ENCODE data around the gene DHCR24. TPM values are rescaled to one million over a fixed set of nuclear protein-coding genes. Genes with fewer than 3 reads are reported as not detected.

Gene DHCR24
- total RNA-seq, 1 experiment from 2014 or later: 45.6 TPM

- Histone ChIP-seq H3K27ac (no peak overlapping the region), H3K36me3 (no peaks in the 10 kb centered on the region), H3K27me3 (no peaks in the 10 kb centered on the region), H3K9me3 (replicated peaks) (no peaks in the 10 kb centered on the region), H3K4me3 (no peak overlapping the region), H3K4me1 (no peaks in the 10 kb centered on the region)
- DNase-seq: no peak
Measured at GRCh38 chr1:54848134-54848948, 38.7 kb downstream of the DHCR24 start.

GRCh38 chr1:54846716-54847284 lies 40.2 kb downstream of the DHCR24 start:
- no peaks in the 10 kb centered on the region for H3K9me3 ChIP-seq (replicated peaks)
- no peak for DNase-seq
- H3K27me3 ChIP-seq: no peaks in the 10 kb centered on the region
- H3K4me1 ChIP-seq: no peaks in the 10 kb centered on the region
- no peak overlapping the region for H3K27ac ChIP-seq
- no peaks in the 10 kb centered on the region for H3K36me3 ChIP-seq
- no peak overlapping the region for H3K4me3 ChIP-seq

GRCh38 chr1:54846301-54846700 lies 40.7 kb downstream of the DHCR24 start:
- Histone ChIP-seq H3K27ac (no peak overlapping the region), H3K27me3 (no peaks in the 10 kb centered on the region), H3K4me1 (no peaks in the 10 kb centered on the region), H3K9me3 (replicated peaks) (no peaks in the 10 kb centered on the region), H3K36me3 (no peaks in the 10 kb centered on the region), H3K4me3 (no peak overlapping the region)
- no peak for DNase-seq

GRCh38 chr1:54845772-54846171 lies 41.2 kb downstream of the DHCR24 start:
- no peak overlapping the region for H3K4me3 ChIP-seq
- no peak overlapping the region for H3K27ac ChIP-seq
- no peak for DNase-seq
- no peaks in the 10 kb centered on the region for H3K9me3 ChIP-seq (replicated peaks)
- no peaks in the 10 kb centered on the region for H3K36me3 ChIP-seq
- H3K4me1 ChIP-seq: no peaks in the 10 kb centered on the region
- H3K27me3 ChIP-seq: no peaks in the 10 kb centered on the region; the same call in 1 of the 2 replicates

GRCh38 chr1:54844564-54844963 lies 42.4 kb downstream of the DHCR24 start:
- Histone ChIP-seq H3K36me3 (no peaks in the 10 kb centered on the region), H3K4me3 (no peak overlapping the region), H3K4me1 (no peaks in the 10 kb centered on the region), H3K27ac (no peak overlapping the region), H3K27me3 (no peaks in the 10 kb centered on the region; the same call in 1 of the 2 replicates), H3K9me3 (replicated peaks) (no peaks in the 10 kb centered on the region)
- no peak for DNase-seq

GRCh38 chr1:54843449-54843848 lies 43.5 kb downstream of the DHCR24 start:
- Histone ChIP-seq H3K4me3 (no peak overlapping the region), H3K27me3 (no peaks in the 10 kb centered on the region; the same call in 1 of the 2 replicates), H3K36me3 (no peaks in the 10 kb centered on the region), H3K9me3 (replicated peaks) (no peaks in the 10 kb centered on the region), H3K27ac (no peak overlapping the region), H3K4me1 (no peaks in the 10 kb centered on the region)
- DNase-seq: no peak

GRCh38 chr1:54842963-54843362 lies 44.0 kb downstream of the DHCR24 start:
- Histone ChIP-seq H3K27me3 (no peaks in the 10 kb centered on the region; the same call in 1 of the 2 replicates), H3K4me3 (no peak overlapping the region), H3K36me3 (no peaks in the 10 kb centered on the region), H3K9me3 (replicated peaks) (no peaks in the 10 kb centered on the region), H3K4me1 (no peaks in the 10 kb centered on the region), H3K27ac (no peak overlapping the region)
- no peak for DNase-seq

- no peak for DNase-seq
- Histone ChIP-seq H3K4me1 (no peaks in the 10 kb centered on the region), H3K27ac (no peak overlapping the region), H3K9me3 (replicated peaks) (no peaks in the 10 kb centered on the region), H3K36me3 (no peaks in the 10 kb centered on the region), H3K4me3 (no peak overlapping the region), H3K27me3 (peaks cover under 1% of the 10 kb centered on the region; the same call in 1 of the 2 replicates)
Measured at GRCh38 chr1:54842206-54842915, 44.6 kb downstream of the DHCR24 start.

- H3K9me3 ChIP-seq (replicated peaks): no peaks in the 10 kb centered on the region
- H3K27ac ChIP-seq: no peak overlapping the region
- peaks cover 12% of the 10 kb centered on the region for H3K27me3 ChIP-seq
- no peak overlapping the region for H3K4me3 ChIP-seq
- no peaks in the 10 kb centered on the region for H3K4me1 ChIP-seq
- H3K36me3 ChIP-seq: no peaks in the 10 kb centered on the region
- DNase-seq: no peak
Measured at GRCh38 chr1:54839824-54840223, 47.2 kb downstream of the DHCR24 start.

GRCh38 chr1:54838565-54839180 lies 48.3 kb downstream of the DHCR24 start:
- H3K4me3 ChIP-seq: no peak overlapping the region
- DNase-seq: no peak
- H3K27ac ChIP-seq: no peak overlapping the region
- no peaks in the 10 kb centered on the region for H3K4me1 ChIP-seq
- H3K36me3 ChIP-seq: no peaks in the 10 kb centered on the region
- no peaks in the 10 kb centered on the region for H3K9me3 ChIP-seq (replicated peaks)
- peaks cover 17% of the 10 kb centered on the region for H3K27me3 ChIP-seq

- no peak overlapping the region for H3K27ac ChIP-seq
- H3K27me3 ChIP-seq: peaks cover 17% of the 10 kb centered on the region
- H3K4me1 ChIP-seq: no peaks in the 10 kb centered on the region
- no peak for DNase-seq
- no peaks in the 10 kb centered on the region for H3K36me3 ChIP-seq
- H3K4me3 ChIP-seq: no peak overlapping the region
- no peaks in the 10 kb centered on the region for H3K9me3 ChIP-seq (replicated peaks)
Measured at GRCh38 chr1:54837002-54837853, 49.8 kb downstream of the DHCR24 start.

- Histone ChIP-seq H3K9me3 (replicated peaks) (peaks cover 3% of the 10 kb centered on the region; the same call in 1 of the 2 replicates), H3K4me3 (no peak overlapping the region), H3K27ac (no peak overlapping the region), H3K36me3 (no peaks in the 10 kb centered on the region), H3K27me3 (peaks cover 17% of the 10 kb centered on the region), H3K4me1 (no peaks in the 10 kb centered on the region)
- DNase-seq: no peak
Measured at GRCh38 chr1:54836594-54836993, 50.4 kb downstream of the DHCR24 start.

GRCh38 chr1:54835970-54836369 lies 51.0 kb downstream of the DHCR24 start:
- H3K4me3 ChIP-seq: no peak overlapping the region
- no peak overlapping the region for H3K27ac ChIP-seq
- DNase-seq: no peak
- H3K36me3 ChIP-seq: no peaks in the 10 kb centered on the region
- no peaks in the 10 kb centered on the region for H3K4me1 ChIP-seq
- H3K9me3 ChIP-seq (replicated peaks): peaks cover 6% of the 10 kb centered on the region
- H3K27me3 ChIP-seq: peaks cover 17% of the 10 kb centered on the region
